Naive thymus-derived CD4-positive, alpha-beta T cell (primary cell): ENCODE measurements around the gene FRS3. TPM values are rescaled to one million over a fixed set of nuclear protein-coding genes. Genes with fewer than 3 reads are reported as not detected.
"Not testable (repeated sequence)": the region's sequence is repeated elsewhere in the genome, so short reads cannot be mapped to it uniquely, and the experiment has no call there.

Source experiments
- ATAC-seq: fragments of 150-1000 bp; cut with Tn5 transposase; 2 replicates; pipeline ENCODE4 v1.10.0; 2021; ENCODE audit warnings: mild to moderate bottlenecking, moderate library complexity
- CTCF ChIA-PET: fragments of 350-600 bp; sonication (Branson Sonifier 250); formaldehyde crosslinking; loops from one replicate; lab custom pipeline; 2021; ENCODE audit warnings: antibody characterized with exemption; lab: Charles Lee
- POLR2A ChIA-PET: fragments of 350-600 bp; sonication (Branson Sonifier 250); formaldehyde crosslinking; loops from one replicate; lab custom pipeline; 2021; ENCODE audit warnings: antibody characterized with exemption, inconsistent platforms; lab: Charles Lee
- DNase-seq, 9 donors: peaks; one replicate each; pipeline versions ENCODE4 v3.0.0 to v3.0.0-alpha.2; 2020 to 2022; ENCODE audit warnings: mixed read lengths in 1 of 9
- H3K27ac ChIP-seq: one replicate; pipeline ENCODE4 v1.7.0; 2013; ENCODE audit warnings: mild to moderate bottlenecking, low read depth, low read length, moderate library complexity
- H3K27me3 ChIP-seq, 2 donors: one replicate each; pipeline ENCODE4 v1.7.0; 2013; ENCODE audit warnings: low read length in 2 of 2, mild to moderate bottlenecking in 2 of 2, moderate library complexity in 2 of 2; ENCODE audit not compliant: control insufficient read depth in 2 of 2, insufficient read depth in 2 of 2
- H3K36me3 ChIP-seq, 3 experiments: 1 replicate in 2 of 3; 2 replicates in 1 of 3; pipeline ENCODE4 v1.7.0; 2013; ENCODE audit warnings: low read length in 3 of 3, mild to moderate bottlenecking in 3 of 3, moderate library complexity in 1 of 3; ENCODE audit not compliant: insufficient read depth in 3 of 3, control insufficient read depth in 2 of 3
- H3K4me1 ChIP-seq, 2 donors: one replicate each; pipeline ENCODE4 v1.7.0; 2013; ENCODE audit warnings: low read length in 2 of 2, mild to moderate bottlenecking in 2 of 2, moderate library complexity in 1 of 2; ENCODE audit not compliant: control insufficient read depth in 2 of 2, insufficient read depth in 2 of 2
- H3K4me3 ChIP-seq: 2 replicates; pipeline ENCODE4 v1.7.0; 2013; ENCODE audit warnings: mild to moderate bottlenecking, low read length
- H3K9me3 ChIP-seq, 3 experiments: 1 replicate in 2 of 3; 2 replicates in 1 of 3; pipeline ENCODE4 v1.7.0; 2013; ENCODE audit warnings: low read length in 3 of 3; ENCODE audit not compliant: control insufficient read depth in 2 of 3
- H3K27ac Mint-ChIP-seq, 9 donors: one replicate each; pipeline ENCODE4 v1.8.0; 2020 to 2022; ENCODE audit warnings: mixed read lengths in 9 of 9, mild to moderate bottlenecking in 8 of 9, moderate library complexity in 5 of 9, inconsistent platforms in 2 of 9
- H3K27me3 Mint-ChIP-seq, 5 donors: one replicate each; pipeline ENCODE4 v1.8.0; 2021 to 2022; ENCODE audit warnings: mixed read lengths in 5 of 5, mild to moderate bottlenecking in 1 of 5
- H3K36me3 Mint-ChIP-seq, 5 donors: one replicate each; pipeline ENCODE4 v1.8.0; 2020 to 2022; ENCODE audit warnings: mixed read lengths in 5 of 5, mild to moderate bottlenecking in 3 of 5, inconsistent platforms in 1 of 5
- H3K4me1 Mint-ChIP-seq, 7 donors: one replicate each; pipeline ENCODE4 v1.8.0; 2020 to 2022; ENCODE audit warnings: mixed read lengths in 7 of 7, mild to moderate bottlenecking in 3 of 7, inconsistent platforms in 1 of 7
- H3K4me3 Mint-ChIP-seq, 10 donors: one replicate each; pipeline ENCODE4 v1.8.0; 2020 to 2022; ENCODE audit warnings: mild to moderate bottlenecking in 10 of 10, mixed read lengths in 10 of 10, moderate library complexity in 6 of 10, inconsistent platforms in 2 of 10
- H3K9me3 Mint-ChIP-seq, 11 donors: one replicate each; pipeline ENCODE4 v1.8.0; 2020 to 2022; ENCODE audit warnings: mixed read lengths in 11 of 11, mild to moderate bottlenecking in 4 of 11, inconsistent platforms in 1 of 11, moderate library complexity in 1 of 11
- intact Hi-C, 2 donors: fragments of 100-400 bp; cut with micrococcal nuclease; formaldehyde crosslinking; loops; one replicate each; pipeline ENCODE4 v1.15.1; 2023
- polyA plus RNA-seq, 2 donors: library from polyadenylated mRNA; unstranded; fragments of 300-500 nt; fragmentation: Illumina TruSeq; gene quantifications; one replicate each; pipeline ENCODE4 v1.2.3, GENCODE V29; 2021
- total RNA-seq, 6 experiments: library from RNA in 5 of 6; stranded (reverse) in 5 of 6; gene quantifications; 1 replicate in 5 of 6; 2 replicates in 1 of 6; pipeline ENCODE4 v1.2.3 and lab custom pipeline; 2021 to 2026

Gene FRS3
- total and polyA plus RNA-seq, 7 experiments from 2014 or later, result 1.9 to 10.6 (median 5.5) TPM

DNA sequence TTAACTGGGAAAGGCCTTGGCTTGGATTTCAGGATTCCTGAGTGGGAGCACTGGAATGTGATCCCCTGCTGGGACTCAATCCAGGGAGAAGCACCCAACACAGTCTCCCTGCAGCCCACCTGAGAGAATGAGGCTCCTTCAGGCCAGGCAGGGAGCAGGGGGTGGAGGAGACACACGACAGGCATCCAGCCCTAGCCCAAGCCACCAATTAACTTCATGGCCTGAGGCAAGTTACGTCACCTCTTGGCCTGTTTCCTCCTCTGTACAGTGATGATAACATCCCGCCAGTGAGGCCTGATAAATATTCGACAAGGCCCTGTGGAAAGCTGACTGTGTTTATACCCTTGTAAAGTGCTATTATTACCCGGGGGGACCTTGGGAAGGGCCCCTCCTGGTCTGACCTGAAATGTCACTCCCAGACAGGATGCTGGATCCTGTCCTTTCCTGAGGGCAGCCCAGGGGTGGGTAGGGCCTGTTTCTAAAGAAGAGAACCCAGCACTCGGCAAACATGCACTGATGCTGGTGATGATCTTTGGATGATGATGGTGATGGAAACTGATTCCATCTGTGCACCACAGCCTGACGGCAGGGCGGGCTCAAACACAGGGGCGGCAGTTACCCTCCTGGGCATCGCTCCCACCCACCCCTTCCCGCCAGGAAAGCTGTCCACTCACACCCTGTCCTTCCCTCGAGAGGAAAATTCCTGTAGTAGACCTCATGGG lies 12.4 kb downstream of the FRS3 start:
- peaks cover 1 to 13% (median 6%) of the 10 kb centered on the region in 7 donors for H3K4me1 Mint-ChIP-seq
- CTCF ChIA-PET, result no interaction called here

DNA sequence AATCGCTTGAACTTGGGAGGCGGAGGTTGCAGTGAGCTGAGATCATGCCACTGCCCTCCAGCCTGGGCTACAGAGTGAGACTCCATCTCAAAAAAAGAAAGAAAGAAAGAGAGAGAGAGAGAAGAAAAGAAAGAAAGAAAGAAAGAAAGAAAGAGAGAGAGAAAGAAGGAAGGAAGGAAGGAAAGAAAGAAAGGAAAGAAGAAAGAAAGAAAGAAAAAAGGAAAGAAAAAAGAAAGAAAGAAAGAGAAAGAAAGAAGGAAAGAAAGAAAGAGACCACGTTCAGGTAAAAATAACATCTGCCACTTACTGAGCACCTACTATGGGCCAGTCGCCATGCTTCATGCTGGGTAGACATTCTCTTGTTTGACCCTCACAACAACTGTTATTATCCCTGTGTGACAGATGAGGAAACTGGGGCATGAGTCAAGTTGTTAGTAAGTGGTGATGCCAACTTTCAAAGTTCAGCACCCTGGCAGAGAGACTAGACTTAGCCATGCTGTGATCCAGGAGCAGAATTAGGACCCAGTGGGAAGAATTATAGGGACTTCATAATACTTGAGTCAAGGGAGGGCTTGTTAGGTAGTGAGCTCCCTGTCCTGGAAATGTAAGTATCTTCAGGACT lies 13.5 kb downstream of the FRS3 start:
- POLR2A ChIA-PET, result interaction anchor here (0.6 kb wide), 1 partner anchor 696 kb away, joined by 5 read pairs; no protein-coding TSS in a partner anchor
- H3K27me3 Mint-ChIP-seq, H3K27me3 ChIP-seq, H3K4me3 Mint-ChIP-seq, H3K9me3 ChIP-seq, H3K9me3 Mint-ChIP-seq, H3K4me1 ChIP-seq, ATAC-seq, H3K27ac Mint-ChIP-seq, H3K4me3 ChIP-seq, H3K27ac ChIP-seq, H3K36me3 Mint-ChIP-seq, DNase-seq, intact Hi-C loops: not testable (repeated sequence)
- CTCF ChIA-PET, result interaction anchor here (0.7 kb wide), 1 partner anchor 332 kb away, joined by 4 read pairs; no protein-coding TSS in a partner anchor
- peaks cover 1 to 13% (median 6%) of the 10 kb centered on the region in 7 donors for H3K4me1 Mint-ChIP-seq
- peaks cover 0 to 11% (median 0%) of the 10 kb centered on the region in 3 experiments for H3K36me3 ChIP-seq

More for the DNA sequence above, 12.4 kb downstream of the FRS3 start:
- H3K4me1 ChIP-seq, result no peaks in the 10 kb centered on the region
- H3K27ac ChIP-seq, result no peak overlapping the region
- Mint-ChIP-seq H3K27ac (no peak overlapping the region), H3K27me3 (no peaks in the 10 kb centered on the region), H3K36me3 (peaks cover 4 to 14% (median 4%) of the 10 kb centered on the region in 5 donors), H3K4me3 (no peak overlapping the region), H3K9me3 (peaks cover 0 to 2% (median 0%) of the 10 kb centered on the region in 11 donors)
- intact Hi-C loops, result no loop called here
- no peak for DNase-seq
- no peaks in the 10 kb centered on the region for H3K27me3 ChIP-seq
- H3K4me3 ChIP-seq, result no peak overlapping the region
- H3K9me3 ChIP-seq, result no peaks in the 10 kb centered on the region
- no peak for ATAC-seq
- POLR2A ChIA-PET, result no interaction called here
- peaks cover 0 to 22% (median 0%) of the 10 kb centered on the region in 3 experiments for H3K36me3 ChIP-seq

DNA sequence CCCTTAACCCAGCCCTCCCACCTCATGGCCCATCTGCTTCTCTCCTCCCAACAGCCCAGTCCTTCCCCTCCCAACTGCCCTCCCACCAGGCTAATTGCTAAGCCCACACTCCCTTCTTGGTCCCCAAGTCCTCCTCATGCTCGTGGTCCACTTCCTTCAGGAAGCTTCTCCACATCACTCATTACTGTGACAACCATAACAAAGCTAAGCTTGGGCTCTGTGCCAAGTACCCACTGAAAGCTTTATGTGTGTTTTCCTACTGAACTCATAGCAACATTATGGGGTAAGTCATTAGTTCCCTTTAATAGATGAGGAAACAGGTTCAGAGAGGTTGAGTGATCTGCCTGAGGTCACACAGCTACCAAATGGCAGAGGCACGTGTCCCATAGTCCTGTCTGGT lies 16.2 kb downstream of the FRS3 start:
- Histone ChIP-seq H3K9me3 (no peaks in the 10 kb centered on the region), H3K27ac (no peak overlapping the region), H3K36me3 (no peaks in the 10 kb centered on the region), H3K4me1 (no peaks in the 10 kb centered on the region), H3K27me3 (no peaks in the 10 kb centered on the region), H3K4me3 (no peak overlapping the region)
- Mint-ChIP-seq H3K27ac (no peak overlapping the region), H3K4me3 (no peak overlapping the region), H3K9me3 (peaks cover 0 to 2% (median 0%) of the 10 kb centered on the region in 11 donors), H3K27me3 (no peaks in the 10 kb centered on the region), H3K36me3 (peaks cover 0 to 3% (median 0%) of the 10 kb centered on the region in 5 donors), H3K4me1 (peaks cover 0 to 6% (median 4%) of the 10 kb centered on the region in 7 donors)
- DNase-seq (no peak), ATAC-seq (no peak)
- POLR2A ChIA-PET, result no interaction called here
- intact Hi-C loops, result no loop called here
- CTCF ChIA-PET, result interaction anchor here (0.6 kb wide), 1 partner anchor 266 kb away, joined by 3 read pairs; no protein-coding TSS in a partner anchor

DNA sequence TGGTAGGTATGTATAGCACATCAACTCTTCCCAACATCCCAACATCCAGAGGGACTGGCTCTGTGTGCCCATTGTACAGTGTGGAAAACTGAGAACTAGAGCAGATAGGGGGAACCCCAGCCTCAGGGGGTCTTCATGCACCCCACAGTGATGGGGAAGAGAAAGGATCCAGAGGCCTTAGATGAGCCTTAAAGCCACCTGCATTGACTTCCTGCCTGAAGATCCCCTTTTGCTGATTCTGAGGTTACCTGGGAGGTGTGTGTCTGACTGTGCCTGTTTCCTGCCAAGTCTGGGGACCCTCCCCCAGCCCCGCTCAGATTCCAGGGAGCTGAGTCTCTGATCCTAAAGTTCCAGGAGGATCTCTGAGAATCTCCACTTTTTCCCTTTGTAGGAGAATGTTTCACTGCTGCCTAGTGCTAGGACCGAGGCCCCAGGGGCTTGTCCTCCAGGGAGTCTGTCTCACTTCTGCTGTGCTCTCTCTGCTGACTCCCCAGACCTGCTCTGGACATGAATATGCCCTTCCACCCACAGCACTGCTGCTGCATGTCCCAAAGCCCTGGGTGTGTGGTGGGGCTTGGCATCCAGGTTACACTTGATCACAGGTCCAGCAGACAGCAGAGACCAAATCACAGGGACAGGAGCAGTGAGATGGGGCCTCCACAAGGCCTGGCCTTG lies 19.7 kb downstream of the FRS3 start:
- H3K4me1 Mint-ChIP-seq, result peaks cover 0 to 3% (median 0%) of the 10 kb centered on the region in 7 donors
- H3K4me3 Mint-ChIP-seq, result no peak overlapping the region
- ATAC-seq (no peak), DNase-seq (no peak)
- Histone ChIP-seq H3K27ac (no peak overlapping the region), H3K36me3 (no peaks in the 10 kb centered on the region), H3K27me3 (no peaks in the 10 kb centered on the region), H3K9me3 (no peaks in the 10 kb centered on the region), H3K4me1 (no peaks in the 10 kb centered on the region), H3K4me3 (no peak overlapping the region)
- intact Hi-C loops, result no loop called here
- peaks cover 0 to 3% (median 0%) of the 10 kb centered on the region in 5 donors for H3K36me3 Mint-ChIP-seq
- CTCF ChIA-PET, result no interaction called here
- no peaks in the 10 kb centered on the region for H3K9me3 Mint-ChIP-seq
- POLR2A ChIA-PET, result no interaction called here
- no peak overlapping the region for H3K27ac Mint-ChIP-seq
- H3K27me3 Mint-ChIP-seq, result peaks cover 0 to 4% (median 0%) of the 10 kb centered on the region in 5 donors

DNA sequence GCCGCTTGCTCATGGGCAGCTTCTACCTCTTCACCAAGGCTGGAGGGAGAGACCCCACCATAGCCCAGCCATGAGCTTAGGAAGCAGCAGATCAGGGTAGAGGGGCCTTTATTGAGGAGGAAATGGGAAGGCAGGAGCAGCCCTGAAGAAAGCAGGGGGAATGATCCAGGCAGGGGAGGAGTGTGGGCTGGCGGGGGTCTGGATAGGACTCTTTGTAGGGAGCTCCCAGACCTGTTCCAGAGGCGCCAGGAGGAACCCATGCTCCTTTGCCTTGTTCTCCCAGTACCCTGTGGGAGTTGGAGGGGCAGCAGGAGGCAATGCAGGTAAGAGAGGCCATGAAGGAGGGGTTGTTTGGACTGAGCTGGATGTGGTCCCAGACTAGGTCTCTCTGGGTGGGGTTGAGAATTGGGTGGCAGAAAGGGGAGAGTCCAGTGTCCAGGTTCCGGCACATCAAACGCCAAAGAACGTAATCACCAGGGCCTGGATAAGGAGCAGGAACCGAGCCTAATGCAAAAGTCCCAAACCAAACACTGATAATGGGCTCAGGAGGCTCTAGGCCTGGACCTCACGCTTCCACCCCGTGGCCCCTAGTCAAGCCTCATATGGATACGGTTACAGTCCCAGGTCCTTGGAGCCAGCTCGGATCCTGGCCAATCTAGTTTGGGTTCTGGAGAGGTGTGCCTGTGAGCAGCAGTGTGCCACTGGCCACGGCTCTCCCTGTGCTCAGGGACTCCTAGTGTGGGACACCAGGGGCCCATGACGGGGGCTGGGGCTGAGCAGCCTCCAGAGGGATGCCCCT lies 20.4 kb downstream of the FRS3 start:
- Histone ChIP-seq H3K4me3 (no peak overlapping the region), H3K36me3 (no peaks in the 10 kb centered on the region), H3K27ac (no peak overlapping the region), H3K27me3 (no peaks in the 10 kb centered on the region), H3K9me3 (no peaks in the 10 kb centered on the region), H3K4me1 (no peaks in the 10 kb centered on the region)
- Mint-ChIP-seq H3K4me3 (no peak overlapping the region), H3K9me3 (no peaks in the 10 kb centered on the region), H3K27ac (no peak overlapping the region), H3K36me3 (peaks cover 0 to 3% (median 0%) of the 10 kb centered on the region in 5 donors), H3K4me1 (peaks cover 0 to 3% (median 0%) of the 10 kb centered on the region in 7 donors), H3K27me3 (peaks cover 0 to 8% (median 0%) of the 10 kb centered on the region in 5 donors)
- DNase-seq (no peak), ATAC-seq (no peak)
- ChIA-PET POLR2A (no interaction called here), CTCF (interaction anchor here (0.6 kb wide), 1 partner anchor 11 kb away, joined by 3 read pairs; no protein-coding TSS in a partner anchor)
- intact Hi-C loops, result no loop called here

DNA sequence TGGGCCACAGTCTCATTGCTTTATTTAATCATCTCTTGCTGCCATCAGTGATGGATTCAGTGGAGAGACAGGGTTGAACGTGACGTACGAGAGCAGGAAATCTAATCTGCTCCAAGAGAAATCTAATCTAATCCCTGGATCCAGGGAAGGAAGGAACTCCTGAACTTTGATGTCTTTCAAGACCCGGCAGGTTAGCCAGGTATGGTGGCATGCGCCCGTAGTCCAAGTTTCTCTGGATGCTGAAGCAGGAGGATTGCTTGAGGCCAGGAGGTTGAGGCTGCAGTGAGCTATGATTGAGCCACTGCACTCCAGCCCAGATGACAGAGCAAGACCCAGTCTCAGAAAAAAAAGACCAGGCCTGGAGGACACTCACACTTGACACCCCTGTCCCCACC lies 21.1 kb downstream of the FRS3 start:
- DNase-seq (no peak), ATAC-seq (no peak)
- Mint-ChIP-seq H3K4me3 (no peak overlapping the region), H3K9me3 (no peaks in the 10 kb centered on the region), H3K4me1 (peaks cover 0 to 3% (median 0%) of the 10 kb centered on the region in 7 donors), H3K27me3 (peaks cover 0 to 11% (median 0%) of the 10 kb centered on the region in 5 donors), H3K27ac (no peak overlapping the region), H3K36me3 (peaks cover 0 to 3% (median 0%) of the 10 kb centered on the region in 5 donors)
- H3K27ac ChIP-seq, result no peak overlapping the region
- ChIA-PET POLR2A (no interaction called here), CTCF (interaction anchor here (0.6 kb wide), 1 partner anchor 12 kb away, joined by 3 read pairs; no protein-coding TSS in a partner anchor)
- H3K4me3 ChIP-seq, result no peak overlapping the region
- no peaks in the 10 kb centered on the region for H3K9me3 ChIP-seq
- no peaks in the 10 kb centered on the region for H3K36me3 ChIP-seq
- no peaks in the 10 kb centered on the region for H3K27me3 ChIP-seq
- no peaks in the 10 kb centered on the region for H3K4me1 ChIP-seq
- intact Hi-C loops, result no loop called here
